ENCODE measurements around the gene SGTA. TPM values are rescaled to one million over a fixed set of nuclear protein-coding genes. Genes with fewer than 3 reads are reported as not detected.
A peak's percentile ranks its signal among the peaks of the same experiment; 100 is the strongest.

The SGTA gene
- total and polyA plus RNA-seq, 2 of the 13 experiments (the other 11 are each of a cell fraction or from before 2014, with no cell fraction given) = 43.9 to 47.4 TPM

GRCh38 chr19:2739602-2740313, 43.3 kb downstream of the SGTA start, which contains the start of gene SLC39A3 (continued):
- peak; percentile 91 for TF ChIP-seq ZC3H13 (CRISPR knock-in tag; IDR thresholded peaks at IDR 0.05)
- TF ChIP-seq ETS1 (CRISPR knock-in tag; IDR thresholded peaks at IDR 0.05) = peak; percentile 83; the same call in 1 of the 2 replicates
- peak; percentile 90 for TF ChIP-seq PRDM10 (CRISPR knock-in tag; IDR thresholded peaks at IDR 0.05; ENCODE audit: low read depth)
- TF ChIP-seq SP1 (IDR thresholded peaks at IDR 0.05) = no peak
- peak; percentile 88 for TF ChIP-seq SP1 (CRISPR knock-in tag; IDR thresholded peaks at IDR 0.05)
- TF ChIP-seq NR2F1 (CRISPR knock-in tag; IDR thresholded peaks at IDR 0.05) = peak in 1 of 2 experiments; percentile 48; a peak in 1 of 4 replicates
- peak; percentile 50 for TF ChIP-seq ZNF121 (CRISPR knock-in tag; IDR thresholded peaks at IDR 0.05)
- TF ChIP-seq MAFF (IDR thresholded peaks at IDR 0.05; ENCODE audit: low read depth, low read length) = no peak
- TF ChIP-seq ZNF552 (CRISPR knock-in tag; IDR thresholded peaks at IDR 0.05; ENCODE audit: borderline replicate concordance) = 0 out of 2 replicates have a peak, but pooled peaks have one; percentile 30
- peak; percentile 50 for TF ChIP-seq AHDC1 (CRISPR knock-in tag; IDR thresholded peaks at IDR 0.05; ENCODE audit: borderline replicate concordance)
- TF ChIP-seq ZNF317 (CRISPR knock-in tag; IDR thresholded peaks at IDR 0.05) = peak; percentile 92
- TF ChIP-seq ZNF549 (CRISPR knock-in tag; IDR thresholded peaks at IDR 0.05) = no peak
- peak; percentile 31; the same call in 1 of the 2 replicates for TF ChIP-seq ZNF629 (CRISPR knock-in tag; conservative IDR thresholded peaks at IDR 0.05)
- TF ChIP-seq ZNF558 (CRISPR knock-in tag; IDR thresholded peaks at IDR 0.05; ENCODE audit: borderline replicate concordance) = peak; percentile 82; the same call in 1 of the 2 replicates
- TF ChIP-seq NPAS2 (CRISPR knock-in tag; IDR thresholded peaks at IDR 0.05; ENCODE audit: borderline replicate concordance) = no peak
- no peak for TF ChIP-seq ZNF775 (CRISPR knock-in tag; IDR thresholded peaks at IDR 0.05; ENCODE audit: borderline replicate concordance)
- peak; percentile 49 for TF ChIP-seq CBX1 (IDR thresholded peaks at IDR 0.05; ENCODE audit: low read depth)
- TF ChIP-seq HHEX (CRISPR knock-in tag; IDR thresholded peaks at IDR 0.05) = no peak
- peak; percentile 64; the same call in 1 of the 2 replicates for TF ChIP-seq GZF1 (CRISPR knock-in tag; IDR thresholded peaks at IDR 0.05)
- TF ChIP-seq ZNF496 (CRISPR knock-in tag; IDR thresholded peaks at IDR 0.05; ENCODE audit: insufficient replicate concordance) = no peak

Measured in HepG2 (cell line).